H1 (cell line): ENCODE measurements around the gene SLC6A8. TPM values are rescaled to one million over a fixed set of nuclear protein-coding genes. Genes with fewer than 3 reads are reported as not detected.

Source experiments
- CTCF ChIA-PET: fragments of 300-600 bp; sonication (Branson Sonifier 250); formaldehyde crosslinking; loops from one replicate; lab custom pipeline; 2021; ENCODE audit not compliant: partially characterized antibody; lab: Charles Lee
- POLR2A ChIA-PET: fragments of 300-600 bp; sonication (Branson Sonifier 250); formaldehyde crosslinking; loops from one replicate; lab custom pipeline; 2021; ENCODE audit warnings: inconsistent platforms; ENCODE audit not compliant: partially characterized antibody; lab: Charles Lee
- DNase-seq, 2 experiments: peaks; one replicate each; pipeline versions ENCODE4 v3.0.0 to v3.0.0-alpha.2; 2010 to 2022; ENCODE audit warnings: low spot score in 2 of 2, low read depth in 1 of 2, mixed read lengths in 1 of 2
- FAIRE-seq: peaks from 2 replicates; lab custom pipeline; 2011; peaks lifted over from hg19 to GRCh38; lab: Jason Lieb, UNC
- H2AFZ ChIP-seq: 2 replicates; pipeline ENCODE4 v1.8.1; 2012; ENCODE audit warnings: low read length, inconsistent platforms
- H2AK5ac ChIP-seq: 2 replicates; pipeline ENCODE4 v1.6.1; 2013; ENCODE audit warnings: low read depth, low read length
- H2BK120ac ChIP-seq: replicated peaks from 2 replicates; pipeline ENCODE3; 2013; ENCODE audit warnings: low read depth, low read length, inconsistent platforms
- H2BK12ac ChIP-seq: 2 replicates; pipeline ENCODE4 v1.6.1; 2013; ENCODE audit warnings: low read depth, low read length
- H2BK15ac ChIP-seq: 2 replicates; pipeline ENCODE4 v1.6.1; 2013; ENCODE audit warnings: low read length
- H2BK20ac ChIP-seq: 2 replicates; pipeline ENCODE4 v1.6.1; 2013; ENCODE audit warnings: low read length
- H2BK5ac ChIP-seq: 2 replicates; pipeline ENCODE4 v1.6.1; 2013; ENCODE audit warnings: low read depth, low read length
- H3K14ac ChIP-seq: 2 replicates; pipeline ENCODE4 v1.6.1; 2013; ENCODE audit warnings: inconsistent platforms; ENCODE audit not compliant: insufficient read length
- H3K18ac ChIP-seq: 2 replicates; pipeline ENCODE4 v1.6.1; 2013; ENCODE audit warnings: low read length; ENCODE audit errors: extremely low read depth
- H3K23ac ChIP-seq: 2 replicates; pipeline ENCODE4 v1.6.1; 2013; ENCODE audit warnings: inconsistent platforms; ENCODE audit not compliant: insufficient read length
- H3K23me2 ChIP-seq: 2 replicates; pipeline ENCODE4 v1.6.1; 2013; ENCODE audit warnings: low read depth, low read length
- H3K27ac ChIP-seq: 2 replicates; pipeline ENCODE4 v1.6.1; 2011; ENCODE audit warnings: low read depth, low read length, inconsistent platforms
- H3K27me3 ChIP-seq, 4 experiments: replicated peaks in 1 of 4; 1 replicate in 1 of 4; 2 replicates in 3 of 4; pipeline versions ENCODE4 v1.6.1 to v1.8.1; 2011 to 2013; ENCODE audit warnings: low read length in 3 of 4, mild to moderate bottlenecking in 3 of 4, inconsistent platforms in 2 of 4, mixed read lengths in 2 of 4, moderate library complexity in 1 of 4; ENCODE audit not compliant: control insufficient read depth in 3 of 4, insufficient read depth in 3 of 4; ENCODE audit errors: extremely low read depth in 1 of 4
- H3K36me3 ChIP-seq, 4 experiments: 2 replicates each; pipeline versions ENCODE4 v1.6.1 to v1.8.1; 2011 to 2013; ENCODE audit warnings: mild to moderate bottlenecking in 4 of 4, low read length in 3 of 4, moderate library complexity in 2 of 4, control low read depth in 1 of 4, inconsistent platforms in 1 of 4; ENCODE audit not compliant: insufficient read depth in 4 of 4, control insufficient read depth in 2 of 4
- H3K4ac ChIP-seq: replicated peaks from 2 replicates; pipeline ENCODE3; 2013; ENCODE audit warnings: low read length, low read depth, mixed read lengths, inconsistent platforms; ENCODE audit not compliant: insufficient read length
- H3K4me1 ChIP-seq, 4 experiments: replicated peaks in 1 of 4; 1 replicate in 1 of 4; 2 replicates in 3 of 4; pipeline versions ENCODE4 v1.6.1 to v1.8.1; 2011 to 2013; ENCODE audit warnings: low read length in 3 of 4, inconsistent platforms in 2 of 4, mixed read lengths in 1 of 4; ENCODE audit not compliant: insufficient read depth in 4 of 4, control insufficient read depth in 3 of 4
- H3K4me2 ChIP-seq, 2 experiments: 2 replicates each; pipeline versions ENCODE4 v1.6.1 to v1.8.1; 2011 to 2013; ENCODE audit warnings: low read depth in 2 of 2, low read length in 2 of 2, control low read depth in 1 of 2, inconsistent platforms in 1 of 2, mild to moderate bottlenecking in 1 of 2; ENCODE audit not compliant: insufficient read depth in 1 of 2
- H3K4me3 ChIP-seq, 4 experiments: fragments of 200-600, 300-600 bp in 1 of 4; sonication (generic), shearing (Covaris generic), sonication (Bioruptor Twin) in 1 of 4; 2 replicates each; pipeline versions ENCODE4 v1.5.1 to v1.8.1; 2011 to 2016; ENCODE audit warnings: low read length in 4 of 4, low read depth in 3 of 4, control low read depth in 2 of 4, inconsistent platforms in 2 of 4, mild to moderate bottlenecking in 2 of 4, mixed read lengths in 1 of 4, moderate library complexity in 1 of 4; ENCODE audit not compliant: insufficient read depth in 2 of 4; ENCODE audit errors: extremely low read depth in 1 of 4
- H3K56ac ChIP-seq: replicated peaks from 2 replicates; pipeline ENCODE3; 2013; ENCODE audit warnings: low read depth, mild to moderate bottlenecking, mixed read lengths, low read length, inconsistent platforms; ENCODE audit not compliant: insufficient read length
- H3K79me1 ChIP-seq: 2 replicates; pipeline ENCODE4 v1.6.1; 2013; ENCODE audit warnings: low read depth, low read length, control low read depth
- H3K79me2 ChIP-seq, 2 experiments: 2 replicates each; pipeline versions ENCODE4 v1.6.1 to v1.8.1; 2012 to 2013; ENCODE audit warnings: low read length in 2 of 2, mild to moderate bottlenecking in 2 of 2, inconsistent platforms in 1 of 2; ENCODE audit not compliant: insufficient read depth in 2 of 2, control insufficient read depth in 1 of 2
- H3K9ac ChIP-seq, 4 experiments: replicated peaks in 1 of 4; 1 replicate in 1 of 4; 2 replicates in 3 of 4; pipeline versions ENCODE4 v1.6.1 to v1.8.1; 2011 to 2013; ENCODE audit warnings: low read depth in 3 of 4, low read length in 3 of 4, control low read depth in 2 of 4, mild to moderate bottlenecking in 2 of 4, moderate library complexity in 2 of 4, inconsistent platforms in 1 of 4; ENCODE audit errors: extremely low read depth in 1 of 4
- H3K9me3 ChIP-seq, 2 experiments: 2 replicates each; pipeline versions ENCODE4 v1.6.1 to v1.8.1; 2012 to 2013; ENCODE audit warnings: mild to moderate bottlenecking in 2 of 2, moderate library complexity in 2 of 2, control low read depth in 1 of 2, inconsistent platforms in 1 of 2, low read depth in 1 of 2, low read length in 1 of 2, mixed read lengths in 1 of 2; ENCODE audit not compliant: insufficient read depth in 2 of 2
- H4K20me1 ChIP-seq, 2 experiments: replicated peaks in 1 of 2; 2 replicates each; pipeline versions ENCODE3 to v1.8.1; 2011 to 2013; ENCODE audit warnings: inconsistent platforms in 2 of 2, low read length in 2 of 2, mild to moderate bottlenecking in 1 of 2; ENCODE audit not compliant: insufficient read depth in 2 of 2, control insufficient read depth in 1 of 2
- H4K5ac ChIP-seq: 2 replicates; pipeline ENCODE4 v1.6.1; 2013; ENCODE audit warnings: low read length, low read depth, mixed read lengths, inconsistent platforms; ENCODE audit not compliant: insufficient read length
- H4K8ac ChIP-seq: 2 replicates; pipeline ENCODE4 v1.8.0; 2013; ENCODE audit warnings: mild to moderate bottlenecking, moderate library complexity, low read length, inconsistent platforms; ENCODE audit not compliant: insufficient read depth; ENCODE audit errors: extremely low read depth
- H4K91ac ChIP-seq: replicated peaks from 2 replicates; pipeline ENCODE3; 2013; ENCODE audit warnings: low read length, mixed read lengths, inconsistent platforms; ENCODE audit not compliant: insufficient read length
- EGR1 ChIP-seq: IDR thresholded peaks from 2 replicates; pipeline ENCODE4 v1.6.1; 2011; ENCODE audit warnings: low read depth, low read length, borderline replicate concordance
- GTF2F1 ChIP-seq: IDR thresholded peaks from 2 replicates; pipeline ENCODE4 v1.6.1; 2012; ENCODE audit warnings: low read depth, low read length, improper control_type of control experiment, borderline replicate concordance
- JUND ChIP-seq: IDR thresholded peaks from 2 replicates; pipeline ENCODE4 v1.6.1; 2011; ENCODE audit warnings: mild to moderate bottlenecking, improper control_type of control experiment, low read length
- NRF1 ChIP-seq: IDR thresholded peaks from 2 replicates; pipeline ENCODE4 v1.6.1; 2011; ENCODE audit warnings: mild to moderate bottlenecking, low read depth, low read length, improper control_type of control experiment
- POU5F1 ChIP-seq: IDR thresholded peaks from 2 replicates; pipeline ENCODE4 v1.6.1; 2011; ENCODE audit warnings: low read depth, mild to moderate bottlenecking, low read length, moderate library complexity
- RAD21 ChIP-seq, 2 experiments: IDR thresholded peaks in 1 of 2; conservative IDR thresholded peaks in 1 of 2; 2 replicates each; pipeline ENCODE4 v1.6.1; 2011; ENCODE audit warnings: low read depth in 2 of 2, low read length in 2 of 2, improper control_type of control experiment in 1 of 2, inconsistent platforms in 1 of 2, mild to moderate bottlenecking in 1 of 2, moderate library complexity in 1 of 2
- TCF12 ChIP-seq: IDR thresholded peaks from 2 replicates; pipeline ENCODE4 v1.6.1; 2011; ENCODE audit warnings: low read depth, mild to moderate bottlenecking, low read length
- WGBS, 2 experiments: shearing (Covaris generic) in 1 of 2; methylation state at CpG; one replicate each; pipeline versions ENCODE4 v1.1.6 to v1.1.7; 2013 to 2015; ENCODE audit warnings: low lambda C conversion rate in 2 of 2, mixed read lengths in 2 of 2, inconsistent platforms in 1 of 2, low coverage in 1 of 2, missing lambda C conversion rate in 1 of 2; ENCODE audit not compliant: insufficient replicate concordance in 2 of 2, insufficient coverage in 1 of 2, insufficient read length in 1 of 2; ENCODE audit errors: extremely low coverage in 1 of 2, missing lambda C conversion rate in 1 of 2; 5-methylcytosine and 5-hydroxymethylcytosine counted together
- polyA plus RNA-seq, 7 experiments: library from polyadenylated mRNA; depleted of rRNA in 3 of 7; stranded (reverse) in 5 of 7; unstranded in 2 of 7; fragments of >200 nt in 5 of 7; fragments of 200-250 nt in 2 of 7; gene quantifications; 1 replicate in 5 of 7; 2 replicates in 1 of 7; 4 replicates in 1 of 7; pipeline versions ENCODE4 v1.2.1 to v1.2.3, GENCODE V29; 2011 to 2013; ENCODE audit warnings: missing spikeins in 2 of 7, mixed read lengths in 2 of 7
- total RNA-seq: library from RNA; stranded (reverse); fragmentation: NEBNext Ultra II Directional; extraction: Animal tissue kit (Norgen Biotek cat#: 25700); gene quantifications from 2 replicates; pipeline ENCODE4 v1.2.1, GENCODE V29; 2021

Gene SLC6A8
- total and polyA plus RNA-seq, 2 of the 8 experiments (the other 6 are each of a cell fraction or from before 2014, with no cell fraction given): 87.7 to 94.7 TPM

DNA sequence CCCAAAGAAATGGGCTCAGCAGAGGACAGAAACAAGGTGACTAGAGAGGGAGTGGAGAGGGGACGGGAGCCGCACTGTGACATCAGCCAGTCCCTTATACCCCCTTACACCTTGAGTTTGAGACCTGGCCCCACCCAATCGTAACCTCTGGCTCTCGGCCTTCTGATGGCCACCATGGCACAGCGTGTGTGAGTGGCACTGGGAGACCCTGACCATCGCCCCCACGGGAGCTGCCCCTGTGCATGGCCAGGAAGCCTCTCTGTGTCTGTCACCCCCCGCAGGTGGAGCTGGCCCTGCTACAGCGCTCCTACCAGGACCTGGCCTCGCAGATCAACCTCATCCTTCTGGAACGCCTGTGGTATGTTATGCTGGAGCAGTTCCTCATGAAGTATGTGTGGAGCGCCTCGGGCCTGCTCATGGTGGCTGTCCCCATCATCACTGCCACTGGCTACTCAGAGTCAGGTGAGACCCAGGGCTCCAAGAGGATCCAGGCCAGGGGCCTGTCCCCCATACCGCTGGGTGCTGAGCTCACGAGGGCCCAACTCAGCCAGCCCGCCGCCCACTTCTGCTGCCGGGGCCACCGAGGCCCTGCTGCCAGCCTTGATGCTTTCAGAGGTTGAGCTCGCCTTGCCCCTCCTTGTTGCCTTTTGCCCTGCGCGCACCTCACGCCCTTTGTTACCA, 41.4 kb downstream of the SLC6A8 start:
- no peak for FAIRE-seq
- Histone ChIP-seq H3K14ac (no peak overlapping the region), H4K5ac (no peak overlapping the region), H4K8ac (no peak overlapping the region), H3K23ac (no peak overlapping the region), H2BK12ac (no peak overlapping the region), H3K9me3 (no peaks in the 10 kb centered on the region), H3K4me3 (no peak overlapping the region), H3K27ac (no peak overlapping the region), H3K9ac (no peak overlapping the region), H3K27me3 (no peaks in the 10 kb centered on the region), H4K91ac (no peak overlapping the region), H3K4me1 (peaks cover 0 to 15% (median 9%) of the 10 kb centered on the region in 4 experiments; a peak in 6 of 7 replicates), H3K18ac (no peak overlapping the region), H2AK5ac (no peak overlapping the region), H3K79me1 (no peaks in the 10 kb centered on the region), H3K36me3 (no peaks in the 10 kb centered on the region), H2BK120ac (no peak overlapping the region), H2BK5ac (no peak overlapping the region), H3K4ac (no peak overlapping the region), H2BK20ac (no peak overlapping the region), H3K79me2 (no peaks in the 10 kb centered on the region), H3K23me2 (no peaks in the 10 kb centered on the region), H2BK15ac (no peak overlapping the region), H3K4me2 (no peak overlapping the region), H3K56ac (no peak overlapping the region), H2AFZ (no peak overlapping the region), H4K20me1 (peaks cover 0 to 8% of the 10 kb centered on the region in 2 experiments)
- no peak for DNase-seq
- POLR2A ChIA-PET: interaction anchor here (0.6 kb wide), 1 partner anchor 16 kb away, joined by 3 read pairs; no protein-coding TSS in a partner anchor
- TF ChIP-seq EGR1 (no peak), GTF2F1 (no peak), JUND (no peak), NRF1 (no peak), POU5F1 (no peak), TCF12 (no peak), RAD21 (IDR thresholded peaks at IDR 0.05 in 1 of 2, conservative IDR thresholded peaks at IDR 0.05 in 1 of 2; ENCODE audit: low read depth in 2 of 2, low read length in 2 of 2) (no peak)
- WGBS, 2 experiments: 95% methylated on average over 11 of the region's 23 CpGs; no CpG with 5 or more reads in 1 of the 2 experiments
- CTCF ChIA-PET: interaction anchor here (0.6 to 1.2 kb wide), 7 partner anchors 7 to 199 kb away, joined by 3 to 4 read pairs (median 3); no protein-coding TSS in a partner anchor
